HS-5 (cell line): ENCODE measurements around the gene FAIM.
"Not testable (repeated sequence)": the region's sequence is repeated elsewhere in the genome, so short reads cannot be mapped to it uniquely, and the experiment has no call there.

Experiments
- DNase-seq: peaks from one replicate; pipeline ENCODE4 v3.0.0-alpha.2; 2012; ENCODE audit warnings: low read depth

FAIM gene, protein sequence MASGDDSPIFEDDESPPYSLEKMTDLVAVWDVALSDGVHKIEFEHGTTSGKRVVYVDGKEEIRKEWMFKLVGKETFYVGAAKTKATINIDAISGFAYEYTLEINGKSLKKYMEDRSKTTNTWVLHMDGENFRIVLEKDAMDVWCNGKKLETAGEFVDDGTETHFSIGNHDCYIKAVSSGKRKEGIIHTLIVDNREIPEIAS

DNA sequence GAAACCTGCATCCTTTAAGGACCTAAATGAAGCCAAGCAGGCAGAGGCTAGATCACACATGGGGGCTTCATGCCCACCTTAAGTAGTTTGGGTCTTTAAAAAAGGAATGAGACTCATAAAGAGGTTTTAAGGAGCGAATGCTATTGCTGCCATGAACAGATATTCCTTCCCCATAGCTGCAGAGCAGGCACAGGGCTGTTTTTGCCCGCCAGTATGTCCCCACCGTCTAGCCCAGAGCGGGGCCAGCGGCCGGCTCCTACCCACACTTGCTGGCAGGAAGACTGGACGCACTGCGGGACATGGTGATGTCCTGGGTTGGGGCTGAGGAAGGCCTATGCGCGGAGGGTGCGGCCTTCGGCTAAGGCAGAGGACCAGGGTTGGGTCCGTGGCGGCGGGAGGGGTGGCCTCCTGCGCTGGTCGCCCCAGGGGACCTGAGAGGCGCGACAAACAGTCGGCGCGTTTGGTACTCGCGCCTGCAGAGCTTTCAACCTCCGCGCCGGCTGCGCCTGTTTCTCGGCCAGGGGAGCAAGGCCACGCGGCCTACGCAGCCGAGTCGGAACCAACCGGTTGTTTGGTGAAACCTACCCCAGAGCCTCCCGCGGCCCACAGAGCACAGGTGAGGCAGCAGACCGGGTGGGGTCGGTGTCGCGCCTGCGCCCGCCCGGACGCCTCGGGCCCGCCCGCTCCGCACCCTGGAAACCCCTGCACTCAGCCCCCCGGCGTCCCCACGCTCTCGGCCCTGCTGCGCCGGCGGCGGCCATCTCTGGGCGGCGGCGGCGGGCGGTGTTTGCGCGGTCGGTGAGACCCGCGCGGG lies at the start of gene FAIM:
Gene FAIM, plus strand, starts transcription at position 450 of the 814 bp plus-strand sequence. CDS start 10,956 bp downstream, outside the sequence.
- no peak for DNase-seq

DNA sequence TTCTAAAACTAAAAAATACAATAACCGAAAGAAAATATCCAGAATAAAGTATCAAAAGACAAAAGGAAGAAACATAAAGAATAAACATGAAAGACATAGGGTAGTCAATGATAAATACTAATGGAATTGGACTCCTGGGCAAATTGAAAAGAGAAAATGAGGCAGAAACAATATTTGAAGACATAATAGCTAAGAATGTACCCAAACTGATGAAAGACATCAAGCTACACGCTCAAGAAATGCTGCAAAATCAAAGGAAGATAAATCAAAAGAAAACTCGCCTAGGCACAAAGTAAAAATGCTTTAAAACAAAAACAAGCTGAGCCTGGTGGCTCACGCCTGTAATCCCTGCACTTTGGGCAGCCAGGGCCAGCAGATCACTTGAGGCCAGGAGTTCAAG lies 49.4 kb upstream of the FAIM start:
- no peak for DNase-seq

DNA sequence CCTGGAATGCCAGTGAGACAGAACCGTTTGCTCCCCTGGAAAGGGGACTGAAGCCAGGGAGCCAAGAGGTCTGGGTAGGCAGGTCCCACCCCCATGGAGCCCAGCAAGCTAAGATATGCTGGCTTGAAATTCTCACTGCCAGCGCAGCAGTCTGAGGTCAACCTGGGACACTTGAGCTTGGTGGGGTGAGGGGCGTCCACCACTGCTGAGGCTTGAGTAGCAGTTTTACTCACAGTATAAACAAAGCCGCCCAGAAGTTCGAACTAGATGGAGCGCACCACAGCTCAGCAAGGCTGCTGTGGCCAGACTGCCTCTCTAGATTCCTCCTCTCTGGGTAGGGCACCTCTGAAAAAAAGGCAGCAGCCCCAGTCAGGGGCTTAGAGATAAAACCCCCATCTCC lies 48.1 kb upstream of the FAIM start:
- DNase-seq: no peak

DNA sequence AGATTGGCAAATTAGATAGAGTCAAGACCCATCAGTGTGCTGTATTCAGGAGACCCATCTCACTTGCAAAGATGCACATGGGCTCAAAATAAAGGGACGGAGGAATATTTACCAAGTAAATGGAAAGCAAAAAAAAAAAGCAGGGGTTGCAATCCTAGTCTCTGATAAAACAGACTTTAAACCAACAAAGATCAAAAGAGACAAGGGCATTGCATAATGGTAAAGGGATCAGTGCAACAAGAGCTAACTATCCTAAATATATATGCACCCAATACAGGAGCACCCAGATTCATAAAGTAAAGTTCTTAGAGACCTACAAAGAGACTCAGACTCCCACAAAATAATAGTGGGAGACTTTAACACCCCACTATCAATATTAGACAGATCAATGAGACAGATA lies 45.7 kb upstream of the FAIM start:
- not testable (repeated sequence) for DNase-seq

DNA sequence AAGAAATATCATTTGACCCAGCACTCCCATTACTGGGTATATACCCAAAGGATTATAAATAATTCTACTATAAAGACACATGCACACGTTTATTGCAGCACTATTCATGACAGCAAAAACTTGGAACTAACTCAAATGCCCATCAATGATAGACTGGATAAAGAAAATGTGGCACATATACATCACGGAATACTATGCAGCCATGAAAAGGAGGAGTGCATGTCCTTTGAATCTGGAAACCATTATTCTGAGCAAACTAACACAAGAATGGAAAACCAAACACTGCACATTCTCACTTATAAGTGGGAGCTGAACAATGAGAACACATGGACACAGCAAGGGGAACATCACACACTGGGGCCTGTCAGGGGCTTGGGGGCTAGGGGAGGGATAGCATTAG lies 42.3 kb upstream of the FAIM start:
- DNase-seq: not testable (repeated sequence)

DNA sequence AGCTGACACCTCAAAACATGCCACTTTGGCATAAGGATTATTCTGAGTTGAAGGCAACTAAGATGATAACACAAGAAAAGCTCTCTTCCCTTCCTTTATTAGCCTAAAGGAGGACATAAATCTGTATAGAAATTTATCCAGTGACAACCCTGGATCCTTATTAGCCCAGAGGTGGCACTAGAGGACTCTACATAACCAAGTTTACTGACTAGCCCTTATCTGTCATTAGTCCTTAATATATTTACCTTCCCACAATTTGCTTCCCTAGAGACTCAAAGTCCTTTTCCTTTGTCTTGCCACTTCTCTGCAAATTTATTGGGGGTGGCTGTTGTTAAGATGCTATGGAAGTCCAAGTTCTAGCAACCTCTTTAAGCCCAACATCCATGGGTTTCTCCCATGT lies 41.2 kb upstream of the FAIM start:
- no peak for DNase-seq

DNA sequence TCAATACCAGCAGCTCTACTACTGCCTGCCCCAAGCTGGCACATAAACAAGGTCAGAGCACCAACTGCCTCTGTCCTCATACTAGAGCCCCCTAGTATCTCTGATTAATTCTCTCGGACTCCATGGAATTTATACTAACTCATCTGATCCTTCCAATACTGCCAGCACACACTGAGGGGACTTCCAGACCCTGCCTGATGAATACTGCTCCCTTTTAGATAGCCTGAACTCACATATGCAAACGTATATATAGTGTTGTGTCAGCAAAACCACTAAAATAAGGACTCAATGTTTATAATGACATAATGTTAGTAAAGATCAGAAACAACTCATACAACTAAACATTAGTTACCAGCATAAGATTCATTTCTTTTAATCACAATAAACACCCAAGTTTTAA lies 39.5 kb upstream of the FAIM start:
- DNase-seq: no peak

DNA sequence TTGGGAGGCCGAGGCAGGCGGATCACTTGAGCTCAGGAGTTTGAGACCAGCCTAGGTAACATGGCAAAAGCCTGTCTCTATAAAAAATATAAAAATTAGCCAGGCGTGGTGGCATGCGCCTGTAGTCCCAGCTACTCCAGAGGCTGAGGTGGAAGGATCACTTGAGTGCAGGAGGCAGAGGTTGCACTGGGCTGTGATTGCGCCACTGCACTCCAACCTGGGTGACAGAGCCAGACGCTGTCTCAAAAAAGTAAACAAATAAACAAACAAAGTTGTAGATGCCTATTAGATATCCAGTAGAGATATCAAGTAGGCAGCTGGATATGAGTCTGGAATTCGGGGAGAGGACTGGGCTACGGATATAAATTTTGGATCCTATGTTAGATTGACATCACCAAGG lies 38.9 kb upstream of the FAIM start:
- not testable (repeated sequence) for DNase-seq

DNA sequence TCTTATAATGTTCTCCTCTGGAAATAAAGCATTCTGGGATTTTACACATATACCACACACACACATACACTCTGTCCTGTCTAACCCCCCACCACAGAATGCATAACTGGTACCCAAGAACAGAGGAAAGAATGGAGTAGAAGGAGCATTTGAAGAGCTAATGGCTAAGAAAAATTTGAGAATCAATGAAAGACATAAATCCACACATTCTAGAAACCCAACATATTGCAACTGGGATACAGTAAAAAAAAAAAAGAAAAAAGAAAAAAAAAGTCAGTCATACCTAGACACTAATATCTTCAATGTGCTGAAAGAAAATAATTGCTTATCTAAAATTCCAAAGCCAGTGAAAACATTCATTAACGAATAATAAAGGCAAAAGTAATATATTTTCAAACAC lies 35.4 kb upstream of the FAIM start:
- DNase-seq: no peak

DNA sequence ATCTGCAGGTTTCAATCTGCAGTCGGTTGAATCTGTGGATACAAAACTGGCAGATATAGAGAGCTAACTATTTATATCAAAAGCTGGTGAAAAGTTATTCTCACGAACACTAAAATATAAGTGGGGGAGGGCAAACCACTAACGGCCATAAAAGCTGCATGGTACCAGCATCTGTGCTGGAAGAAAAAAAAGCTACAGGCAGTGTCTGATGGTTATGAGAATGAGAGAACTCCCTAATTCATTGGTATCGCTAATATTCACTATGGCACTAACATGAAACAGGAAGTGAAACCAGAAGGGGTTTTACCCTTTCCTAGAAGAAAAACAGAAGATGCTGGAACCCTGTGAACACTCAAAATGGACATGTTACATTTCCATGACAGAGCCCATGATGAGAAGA lies 30.4 kb upstream of the FAIM start:
- DNase-seq: no peak

DNA sequence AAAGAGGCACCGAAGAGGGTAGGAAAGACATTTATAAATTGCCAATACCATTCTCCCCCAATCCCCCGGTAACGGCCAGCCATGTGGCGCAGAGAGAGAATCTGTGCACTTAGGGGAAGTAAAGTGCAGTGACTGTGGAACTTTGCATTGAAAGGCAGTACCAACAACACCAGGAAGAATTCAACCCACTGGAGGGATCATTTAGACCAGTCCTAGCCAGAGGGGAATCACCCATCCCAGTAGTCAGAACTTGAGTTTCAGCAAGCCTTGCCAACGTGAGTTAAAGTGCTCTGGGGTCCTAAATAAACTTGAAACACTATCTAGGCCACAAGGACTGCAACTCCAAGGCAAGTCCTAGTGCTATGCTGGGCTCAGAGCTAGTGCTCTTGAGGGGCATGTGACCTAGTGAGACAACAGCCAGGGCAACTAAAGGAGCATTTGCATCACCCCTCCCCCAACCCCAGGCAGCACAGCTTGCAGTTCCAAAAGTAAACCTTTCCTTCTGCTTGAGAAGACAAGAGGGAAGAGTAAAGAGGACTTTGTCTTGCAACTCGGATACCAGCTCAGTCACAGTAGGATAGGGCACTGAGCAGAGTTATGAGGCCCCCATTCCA lies 29.5 kb upstream of the FAIM start:
- no peak for DNase-seq

DNA sequence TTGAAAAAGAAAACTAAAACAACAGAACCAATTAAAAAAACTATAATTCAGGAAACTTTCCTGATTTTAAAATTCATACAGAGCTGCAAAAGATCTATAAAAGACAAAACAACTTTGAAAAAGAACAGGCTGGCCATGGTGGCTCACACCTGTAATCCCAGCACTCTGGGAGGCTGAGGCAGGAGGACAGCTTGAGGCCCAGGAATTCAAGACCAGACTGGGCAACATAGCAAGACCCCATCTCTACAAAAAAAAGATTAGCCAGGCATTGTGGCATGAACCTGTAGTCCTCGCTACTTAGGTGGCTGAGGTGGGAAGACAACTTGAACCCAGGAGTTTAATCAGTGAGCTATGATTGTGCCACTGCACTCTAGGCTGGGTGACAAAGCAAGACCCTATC lies 21.2 kb upstream of the FAIM start:
- DNase-seq: no peak

DNA sequence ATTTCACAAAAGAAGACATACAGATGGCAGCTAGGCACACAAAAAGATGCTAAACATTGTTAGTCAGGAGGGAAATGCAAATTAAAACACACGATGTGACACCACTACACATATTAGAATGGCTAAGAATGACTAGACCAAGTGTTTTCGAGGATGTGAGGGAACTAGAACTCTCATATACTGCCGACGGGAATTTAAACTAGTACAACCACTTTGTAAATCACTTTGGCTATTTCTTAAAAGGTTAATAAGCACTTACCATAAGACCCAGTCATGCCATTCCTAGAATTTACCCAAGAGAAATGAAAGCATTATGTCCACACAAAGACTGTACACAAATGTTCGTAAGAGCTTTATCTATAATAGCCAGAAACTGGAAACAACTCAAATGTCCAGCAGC lies 20.1 kb upstream of the FAIM start:
- DNase-seq: no peak

DNA sequence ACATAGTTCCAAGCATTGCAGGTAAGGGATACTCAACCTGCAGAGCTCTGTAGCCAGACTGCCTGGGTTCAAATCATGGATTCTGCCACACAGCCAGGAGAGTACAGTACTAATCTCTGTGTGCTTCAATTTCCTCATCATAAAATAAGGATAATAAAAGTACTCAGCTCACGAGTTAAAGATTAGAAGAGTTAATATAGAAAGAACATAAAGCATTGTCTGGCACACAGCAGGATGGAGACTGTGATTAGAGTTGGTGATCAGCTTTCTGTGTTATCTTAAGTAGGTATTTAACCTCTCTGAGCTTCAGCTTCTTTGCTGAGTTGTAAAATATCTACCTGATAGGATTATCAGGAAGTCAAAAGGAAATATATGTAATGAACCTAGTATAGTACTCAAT lies 17.2 kb upstream of the FAIM start:
- DNase-seq: no peak

DNA sequence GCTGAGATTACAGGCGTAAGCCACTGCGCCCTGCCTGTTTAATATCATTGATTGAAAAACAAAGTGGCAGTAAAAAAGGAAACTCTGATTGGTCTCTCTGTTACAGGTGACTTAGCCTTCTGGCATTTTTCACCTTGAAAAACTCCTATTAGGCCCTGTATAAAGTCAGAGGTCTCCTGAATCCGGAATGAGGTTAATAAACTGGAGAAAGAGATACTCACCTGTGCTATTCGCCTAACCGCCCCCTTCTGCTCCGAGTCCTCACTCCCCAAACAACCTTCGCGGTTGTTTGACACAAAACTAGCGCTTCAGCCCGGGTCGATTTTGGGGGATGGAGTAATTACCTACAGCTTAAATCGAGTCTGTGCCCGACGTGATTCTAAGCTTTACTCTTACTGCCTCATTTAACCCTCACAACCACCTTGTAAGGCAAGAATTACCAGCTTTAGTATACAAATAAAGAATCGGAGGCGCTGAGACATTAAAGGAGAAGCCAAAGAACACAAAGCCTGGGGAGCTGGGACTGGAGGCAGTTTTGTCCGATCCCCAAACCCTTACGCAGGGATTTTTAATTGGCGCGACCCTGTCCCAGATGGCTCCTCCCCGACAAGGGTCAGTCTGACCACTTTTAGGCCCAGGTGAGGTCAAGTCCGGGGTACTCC lies 15.0 kb upstream of the FAIM start:
- no peak for DNase-seq

DNA sequence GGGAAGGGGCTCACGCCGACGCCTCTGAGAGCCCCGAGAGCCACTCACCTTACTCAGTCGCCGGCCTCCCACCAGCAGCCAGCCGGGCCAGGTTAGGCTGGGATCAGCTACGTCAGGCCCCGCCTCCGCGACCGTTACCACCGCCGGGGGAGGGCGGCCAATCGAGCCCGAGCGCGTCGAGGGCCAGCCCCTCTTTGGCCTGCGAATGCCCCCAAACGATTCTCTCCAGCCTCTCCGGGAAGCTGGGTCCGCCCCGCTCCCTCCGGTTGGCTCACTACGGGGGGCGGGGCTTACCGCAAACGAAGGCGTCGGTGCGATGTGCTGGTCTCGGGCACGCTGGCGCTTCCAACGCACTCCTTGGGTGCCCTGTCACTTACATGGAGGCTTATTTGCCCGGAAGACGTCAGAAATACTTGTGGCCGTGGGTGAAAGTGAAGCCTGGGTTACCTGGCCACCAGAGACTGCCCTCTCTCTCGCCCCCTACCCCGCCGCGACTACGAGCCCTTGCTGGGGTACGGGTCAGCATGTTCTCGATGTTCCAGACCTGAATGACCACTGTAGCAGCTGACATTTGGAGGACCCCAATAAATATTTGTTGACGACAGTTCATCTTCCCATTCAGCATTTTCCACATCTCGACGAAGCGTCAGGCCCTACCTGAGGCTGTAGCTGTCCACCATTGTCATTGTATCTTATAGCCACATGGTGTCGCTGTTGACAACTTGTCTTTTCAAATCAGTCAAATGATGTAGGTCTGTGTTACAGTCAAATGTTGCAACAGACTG lies 14.2 kb upstream of the FAIM start, which contains the start of gene CEP70:
Gene CEP70, minus strand, starts transcription at position 111 of the 785 bp plus-strand sequence. CDS start 21,333 bp downstream, outside the sequence.
- peak; percentile 88 for DNase-seq

DNA sequence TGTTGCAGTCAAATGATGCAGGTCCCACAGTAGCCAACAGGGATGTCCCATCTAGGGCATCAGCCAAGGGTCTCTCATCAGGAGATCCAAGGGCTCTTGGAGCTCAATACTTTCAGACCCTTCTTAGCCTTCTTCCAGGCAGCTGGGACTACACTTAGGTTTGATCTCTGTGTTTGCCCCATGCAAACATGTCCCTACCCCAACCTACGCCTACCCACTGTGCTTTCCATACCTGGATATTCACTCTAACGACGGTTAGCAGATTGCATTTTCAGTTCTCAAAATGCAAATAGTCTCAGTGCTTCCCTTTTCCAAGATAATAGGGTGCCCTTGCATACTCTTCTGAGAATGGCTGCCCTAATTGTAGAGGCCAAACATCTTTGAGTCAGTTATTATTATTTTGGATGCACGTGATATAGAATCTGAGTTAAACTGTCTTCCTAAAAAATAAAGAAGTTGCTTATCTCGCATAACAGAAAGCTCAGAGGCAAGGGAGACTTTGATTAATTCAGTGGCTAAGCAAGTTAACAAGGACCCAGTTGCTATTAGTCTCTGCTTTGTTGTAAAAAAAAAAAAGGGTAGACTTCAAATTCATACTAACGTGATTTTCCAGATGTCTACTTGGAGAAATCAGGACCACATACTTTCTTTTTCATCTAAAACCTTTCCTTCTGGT lies 13.5 kb upstream of the FAIM start:
- DNase-seq: no peak

DNA sequence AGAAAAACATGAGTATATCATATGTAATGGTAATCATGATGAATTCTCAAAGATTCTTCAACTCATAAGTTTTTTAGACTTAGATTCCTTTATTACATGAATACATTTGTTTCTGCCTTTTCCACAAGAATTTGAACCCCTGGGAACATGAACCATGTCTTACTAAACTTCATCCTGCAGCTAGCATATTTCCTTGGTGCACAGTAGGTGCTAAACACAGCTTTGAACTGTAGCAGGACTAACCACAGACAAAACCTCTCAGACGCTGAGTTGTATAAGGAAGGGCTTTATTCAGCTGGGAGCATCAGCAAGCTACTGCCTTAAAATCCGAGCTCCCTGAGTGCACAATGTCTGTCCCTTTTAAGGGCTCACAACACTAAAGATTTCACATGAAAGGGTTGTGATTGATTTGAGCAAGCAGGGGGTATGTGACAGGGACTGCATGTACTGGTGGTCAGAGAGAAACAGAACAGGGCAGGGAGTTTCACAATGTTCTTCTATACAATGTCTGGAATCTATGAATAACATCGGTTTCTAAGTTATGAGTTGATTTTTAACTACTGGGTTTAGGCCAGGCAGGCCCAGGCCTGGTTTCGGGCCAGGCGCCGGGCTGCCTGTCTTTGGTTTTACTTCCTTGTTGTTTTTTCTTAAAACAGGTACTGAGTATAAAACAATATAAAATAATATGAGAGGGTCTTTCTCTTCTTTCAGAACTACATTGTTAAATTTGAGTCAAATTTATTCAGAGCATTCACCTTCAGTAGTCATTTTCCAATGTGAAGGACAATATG lies 11.2 kb upstream of the FAIM start:
- DNase-seq: not testable (repeated sequence)

DNA sequence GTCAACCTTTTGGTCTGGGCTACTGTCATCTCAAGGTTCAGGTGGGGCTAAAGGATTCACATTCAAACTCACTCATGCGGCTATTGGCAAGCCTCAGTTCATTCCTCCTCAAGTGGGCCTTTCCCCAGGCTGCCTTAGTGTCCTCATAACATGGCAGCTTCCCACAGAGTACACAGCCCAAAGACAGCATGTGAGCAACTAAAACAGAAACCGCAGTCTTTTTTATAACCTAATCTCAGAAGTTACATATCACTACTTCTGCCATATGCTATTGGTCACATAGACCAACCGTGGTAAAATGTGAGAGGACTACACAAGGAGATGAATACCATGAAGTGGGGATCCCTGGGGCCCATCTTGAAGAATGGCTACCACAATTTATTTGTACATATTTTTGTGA lies 10.0 kb upstream of the FAIM start:
- DNase-seq: no peak

DNA sequence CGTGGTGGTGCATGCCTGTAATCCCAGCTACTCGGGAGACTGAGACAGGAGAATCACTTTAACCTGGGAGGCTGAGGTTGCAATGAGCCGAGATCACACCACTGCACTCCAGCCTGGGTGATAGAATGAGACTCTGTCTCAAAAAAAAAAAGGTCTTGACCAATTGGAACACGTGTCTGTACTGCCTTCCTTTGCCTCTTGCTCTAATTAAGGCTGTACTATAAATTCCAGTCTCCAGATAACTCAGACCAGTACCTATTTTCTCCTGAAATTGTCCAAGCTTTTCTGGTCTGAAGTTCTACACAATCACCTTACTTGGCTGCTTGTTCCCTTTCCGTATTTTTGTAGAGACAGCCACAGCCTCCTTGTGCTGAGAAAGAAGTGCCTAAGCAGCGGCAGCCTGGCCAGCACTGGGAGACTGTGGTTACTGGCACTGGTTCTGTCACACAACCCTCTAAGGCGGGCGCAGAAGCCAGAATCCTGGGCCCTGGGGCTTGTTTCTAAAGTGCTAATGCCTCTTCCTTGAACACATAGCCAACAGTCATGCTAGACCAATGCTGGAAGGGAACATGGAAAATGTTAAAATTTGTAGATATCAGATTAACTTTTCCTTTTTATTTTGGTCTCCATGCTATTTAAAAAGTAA lies 8.3 kb upstream of the FAIM start:
- DNase-seq: no peak
